ENCODE data around the gene APOLD1. TPM values are rescaled to one million over a fixed set of nuclear protein-coding genes. Genes with fewer than 3 reads are reported as not detected.
A peak's percentile ranks its signal among the peaks of the same experiment; 100 is the strongest.
"Not testable (repeated sequence)": the region's sequence is repeated elsewhere in the genome, so short reads cannot be mapped to it uniquely, and the experiment has no call there.

Gene APOLD1
- total and polyA plus RNA-seq, 2 donors: 27.0 to 41.8 TPM

GRCh38 chr12:12792421-12792820 is 7.0 kb downstream of the APOLD1 start:
- WGBS: 43% methylated on average over 6 of the region's 6 CpGs
- H3K4me3 ChIP-seq (ENCODE audit: low read depth, low read length): no peak overlapping the region
- no peak overlapping the region for H3K27ac ChIP-seq (ENCODE audit: low read depth)

GRCh38 chr12:12794686-12795085 is 9.2 kb downstream of the APOLD1 start:
- no peaks in the 10 kb centered on the region for H3K36me3 ChIP-seq (ENCODE audit: insufficient read depth)
- no peak overlapping the region for H3K27ac ChIP-seq (ENCODE audit: low read depth)
- H3K4me3 ChIP-seq (ENCODE audit: low read depth, low read length): no peak overlapping the region
- WGBS: 88% methylated on average over 2 of the region's 2 CpGs
- H3K4me1 ChIP-seq (ENCODE audit: insufficient read depth): no peaks in the 10 kb centered on the region
- no peak for DNase-seq (ENCODE audit: extremely low spot score)

More at GRCh38 chr12:12792421-12792820, 7.0 kb downstream of the APOLD1 start:
- Histone ChIP-seq H3K36me3 (ENCODE audit: insufficient read depth) (no peaks in the 10 kb centered on the region), H3K4me1 (ENCODE audit: insufficient read depth) (no peaks in the 10 kb centered on the region)
- no peak for DNase-seq (ENCODE audit: extremely low spot score)

GRCh38 chr12:12796171-12796570 is 10.7 kb downstream of the APOLD1 start:
- no peaks in the 10 kb centered on the region for H3K36me3 ChIP-seq (ENCODE audit: insufficient read depth)
- DNase-seq (ENCODE audit: extremely low spot score): no peak
- no peak overlapping the region for H3K27ac ChIP-seq (ENCODE audit: low read depth)
- no peaks in the 10 kb centered on the region for H3K4me1 ChIP-seq (ENCODE audit: insufficient read depth)
- WGBS: 52% methylated on average over 3 of the region's 3 CpGs
- H3K4me3 ChIP-seq (ENCODE audit: low read depth, low read length): no peak overlapping the region

- Histone ChIP-seq H3K4me3 (ENCODE audit: low read depth, low read length) (no peak overlapping the region), H3K4me1 (ENCODE audit: insufficient read depth) (no peaks in the 10 kb centered on the region), H3K36me3 (ENCODE audit: insufficient read depth) (no peaks in the 10 kb centered on the region), H3K27ac (ENCODE audit: low read depth) (no peak overlapping the region)
- DNase-seq (ENCODE audit: extremely low spot score): no peak
- WGBS: 90% methylated on average over 9 of the region's 9 CpGs
Measured at GRCh38 chr12:12796928-12797793, 11.7 kb downstream of the APOLD1 start.

GRCh38 chr12:12797794-12798152 is 12.3 kb downstream of the APOLD1 start:
- Histone ChIP-seq H3K4me3 (ENCODE audit: low read depth, low read length) (no peak overlapping the region), H3K36me3 (ENCODE audit: insufficient read depth) (no peaks in the 10 kb centered on the region), H3K27ac (ENCODE audit: low read depth) (no peak overlapping the region), H3K4me1 (ENCODE audit: insufficient read depth) (no peaks in the 10 kb centered on the region)
- DNase-seq (ENCODE audit: extremely low spot score): no peak
- 86% methylated on average over 3 of the region's 3 CpGs for WGBS

- no peaks in the 10 kb centered on the region for H3K36me3 ChIP-seq (ENCODE audit: insufficient read depth)
- WGBS: 95% methylated on average over 1 of the region's 1 CpG
- no peak overlapping the region for H3K4me3 ChIP-seq (ENCODE audit: low read depth, low read length)
- no peak overlapping the region for H3K27ac ChIP-seq (ENCODE audit: low read depth)
- H3K4me1 ChIP-seq (ENCODE audit: insufficient read depth): no peaks in the 10 kb centered on the region
- no peak for DNase-seq (ENCODE audit: extremely low spot score)
Measured at GRCh38 chr12:12798480-12798879, 13.0 kb downstream of the APOLD1 start.

- Histone ChIP-seq H3K36me3 (ENCODE audit: insufficient read depth) (no peaks in the 10 kb centered on the region), H3K4me1 (ENCODE audit: insufficient read depth) (no peaks in the 10 kb centered on the region), H3K4me3 (ENCODE audit: low read depth, low read length) (no peak overlapping the region), H3K27ac (ENCODE audit: low read depth) (no peak overlapping the region)
- WGBS: 94% methylated on average over 8 of the region's 8 CpGs
- no peak for DNase-seq (ENCODE audit: extremely low spot score)
Measured at GRCh38 chr12:12799163-12799920, 13.9 kb downstream of the APOLD1 start.

- no peak for DNase-seq (ENCODE audit: extremely low spot score)
- Histone ChIP-seq H3K36me3 (ENCODE audit: insufficient read depth) (no peaks in the 10 kb centered on the region), H3K27ac (ENCODE audit: low read depth) (no peak overlapping the region), H3K4me1 (ENCODE audit: insufficient read depth) (no peaks in the 10 kb centered on the region), H3K4me3 (ENCODE audit: low read depth, low read length) (no peak overlapping the region)
- WGBS: 92% methylated on average over 9 of the region's 9 CpGs
Measured at GRCh38 chr12:12800406-12801180, 15.1 kb downstream of the APOLD1 start.

GRCh38 chr12:12801656-12802055 is 16.2 kb downstream of the APOLD1 start:
- H3K36me3 ChIP-seq (ENCODE audit: insufficient read depth); H3K4me1 ChIP-seq (ENCODE audit: insufficient read depth); DNase-seq (ENCODE audit: extremely low spot score); H3K27ac ChIP-seq (ENCODE audit: low read depth); H3K4me3 ChIP-seq (ENCODE audit: low read depth, low read length): not testable (repeated sequence)
- 87% methylated on average over 4 of the region's 4 CpGs for WGBS

GRCh38 chr12:12803186-12803585 is 17.7 kb downstream of the APOLD1 start:
- DNase-seq (ENCODE audit: extremely low spot score): no peak
- Histone ChIP-seq H3K4me3 (ENCODE audit: low read depth, low read length) (no peak overlapping the region), H3K27ac (ENCODE audit: low read depth) (no peak overlapping the region), H3K4me1 (ENCODE audit: insufficient read depth) (no peaks in the 10 kb centered on the region), H3K36me3 (ENCODE audit: insufficient read depth) (no peaks in the 10 kb centered on the region)
- 49% methylated on average over 2 of the region's 2 CpGs for WGBS

GRCh38 chr12:12804011-12804410 is 18.6 kb downstream of the APOLD1 start:
- no peak overlapping the region for H3K4me3 ChIP-seq (ENCODE audit: low read depth, low read length)
- 84% methylated on average over 6 of the region's 6 CpGs for WGBS

GRCh38 chr12:12804432-12804886 is 19.0 kb downstream of the APOLD1 start:
- Histone ChIP-seq H3K36me3 (ENCODE audit: insufficient read depth) (no peaks in the 10 kb centered on the region), H3K4me1 (ENCODE audit: insufficient read depth) (no peaks in the 10 kb centered on the region), H3K4me3 (ENCODE audit: low read depth, low read length) (no peak overlapping the region), H3K27ac (ENCODE audit: low read depth) (peak overlapping the region; percentile 54)
- WGBS: 75% methylated on average over 6 of the region's 6 CpGs
- DNase-seq (ENCODE audit: extremely low spot score): no peak

More at GRCh38 chr12:12804011-12804410, 18.6 kb downstream of the APOLD1 start:
- Histone ChIP-seq H3K27ac (ENCODE audit: low read depth) (peak overlapping the region; percentile 51), H3K4me1 (ENCODE audit: insufficient read depth) (no peaks in the 10 kb centered on the region), H3K36me3 (ENCODE audit: insufficient read depth) (no peaks in the 10 kb centered on the region)
- no peak for DNase-seq (ENCODE audit: extremely low spot score)

- no peaks in the 10 kb centered on the region for H3K36me3 ChIP-seq (ENCODE audit: insufficient read depth)
- H3K4me1 ChIP-seq (ENCODE audit: insufficient read depth): no peaks in the 10 kb centered on the region
- 84% methylated on average over 8 of the region's 8 CpGs for WGBS
- H3K4me3 ChIP-seq (ENCODE audit: low read depth, low read length): no peak overlapping the region
- H3K27ac ChIP-seq (ENCODE audit: low read depth): peak overlapping the region; percentile 90
- no peak for DNase-seq (ENCODE audit: extremely low spot score)
Measured at GRCh38 chr12:12806784-12807516, 21.5 kb downstream of the APOLD1 start.

Measured in urinary bladder (tissue), 4 donors.